ENCODE data around the gene ZNF771. TPM values are rescaled to one million over a fixed set of nuclear protein-coding genes. Genes with fewer than 3 reads are reported as not detected.

ZNF771 gene
- polyA plus RNA-seq, 2 of the 4 experiments (the other 2 are of a cell fraction): 5.7 to 7.2 TPM

GRCh38 chr16:30370456-30371247 lies 36.8 kb upstream of the ZNF771 start, which contains the start of gene TBC1D10B:
TSS of gene TBC1D10B (minus strand) at chr16:30370494. CDS start at chr16:30370183, 311 bp downstream.
- ChIA-PET POLR2A (interaction anchor here (0.7 to 2.0 kb wide), 12 partner anchors 12 to 305 kb away, joined by 3 to 17 read pairs (median 4); partner anchors contain the start of genes ALDOA, CD2BP2, PRR14 and ZNF48), CTCF (interaction anchor here (0.7 to 1.9 kb wide), 9 partner anchors 9 to 249 kb away, joined by 3 to 10 read pairs (median 3); partner anchors contain the start of genes CD2BP2, DCTPP1 and ZNF48)
- peak within 1 kb of the TSS; percentile 76 for H3K4me3 ChIP-seq
- peak within 1 kb of the TSS; percentile 80 for H3K4me2 ChIP-seq
- FAIRE-seq (peak; percentile 93), DNase-seq (ENCODE audit: low read depth in 1 of 2, low spot score in 1 of 2) (peak; percentile 100), ATAC-seq (peak; percentile 87 to 94)
- no peaks in the 10 kb centered on the region for H3K9me3 ChIP-seq
- 1% methylated on average over 27 of the region's 40 CpGs for WGBS (ENCODE audit: missing lambda C conversion rate)
- peaks cover 20% of the 10 kb centered on the region for H3K4me1 ChIP-seq
- peak within 1 kb of the TSS; percentile 96 to 98 for H3K27ac ChIP-seq
- TF ChIP-seq HMGXB4 (CRISPR knock-in tag; IDR thresholded peaks at IDR 0.05; ENCODE audit: borderline replicate concordance) (no peak), MAZ (IDR thresholded peaks at IDR 0.05; ENCODE audit: borderline replicate concordance, low read depth, low read length) (no peak), POLR2A (IDR thresholded peaks at IDR 0.05; ENCODE audit: low read length) (peak; percentile 31), CBX8 (IDR thresholded peaks at IDR 0.05) (no peak), HOXB13 (CRISPR knock-in tag; IDR thresholded peaks at IDR 0.05; ENCODE audit: low read depth) (no peak), NFE2L2 (conservative IDR thresholded peaks at IDR 0.05; ENCODE audit: low read length) (no peak), SMC3 (IDR thresholded peaks at IDR 0.05) (no peak), CHD4 (IDR thresholded peaks at IDR 0.05; ENCODE audit: borderline replicate concordance) (no peak), CEBPB (IDR thresholded peaks at IDR 0.05) (no peak), MAX (IDR thresholded peaks at IDR 0.05) (no peak; the same call in 1 of the 2 replicates), KDM1A (IDR thresholded peaks at IDR 0.05; ENCODE audit: low read depth) (no peak), RNF2 (IDR thresholded peaks at IDR 0.05; ENCODE audit: borderline replicate concordance, low read depth) (no peak), POLR2AphosphoS2 (conservative IDR thresholded peaks at IDR 0.05; ENCODE audit: low read length) (no peak), PBX3 (IDR thresholded peaks at IDR 0.05) (peak; percentile 98), CHD2 (IDR thresholded peaks at IDR 0.05; ENCODE audit: low read length, partially characterized antibody) (peak; percentile 4), PHF8 (IDR thresholded peaks at IDR 0.05; ENCODE audit: borderline replicate concordance, low read depth) (no peak), NR3C1 (IDR thresholded peaks at IDR 0.05) (no peak), ZC3H11A (IDR thresholded peaks at IDR 0.05) (no peak), SREBF2 (IDR thresholded peaks at IDR 0.05) (no peak), JUN (IDR thresholded peaks at IDR 0.05) (no peak), RAD21 (conservative IDR thresholded peaks at IDR 0.05 in 1 of 2, IDR thresholded peaks at IDR 0.05 in 1 of 2) (no peak), ESRRA (IDR thresholded peaks at IDR 0.05; ENCODE audit: borderline replicate concordance, low read length) (no peak), MAFK (IDR thresholded peaks at IDR 0.05; ENCODE audit: partially characterized antibody) (peak; percentile 89), NPAS2 (CRISPR knock-in tag; IDR thresholded peaks at IDR 0.05; ENCODE audit: borderline replicate concordance) (no peak), RARB (CRISPR knock-in tag; IDR thresholded peaks at IDR 0.05) (no peak), EP300 (IDR thresholded peaks at IDR 0.05) (no peak), BCL3 (IDR thresholded peaks at IDR 0.05) (no peak), E2F6 (IDR thresholded peaks at IDR 0.05; ENCODE audit: borderline replicate concordance, low read depth) (no peak), ZFP36 (IDR thresholded peaks at IDR 0.05; ENCODE audit: borderline replicate concordance, partially characterized antibody) (no peak), HOXB5 (CRISPR knock-in tag; IDR thresholded peaks at IDR 0.05) (peak; percentile 100), USF2 (IDR thresholded peaks at IDR 0.05) (peak; percentile 4; the same call in 1 of the 2 replicates), FOSL2 (IDR thresholded peaks at IDR 0.05) (no peak), FOSL2 (CRISPR knock-in tag; IDR thresholded peaks at IDR 0.05) (no peak), RFX5 (IDR thresholded peaks at IDR 0.05) (peak; percentile 79), MYC (IDR thresholded peaks at IDR 0.05; ENCODE audit: borderline replicate concordance, low read length) (no peak), ATOH8 (CRISPR knock-in tag; IDR thresholded peaks at IDR 0.05; ENCODE audit: low read depth) (no peak)
